ENCODE measurements around the gene FERMT3. TPM values are rescaled to one million over a fixed set of nuclear protein-coding genes. Genes with fewer than 3 reads are reported as not detected.

FERMT3 gene
- total and polyA plus RNA-seq, 2 of the 8 experiments (the other 6 are each of a cell fraction or from before 2014, with no cell fraction given), result 1.4 to 3.7 TPM

DNA sequence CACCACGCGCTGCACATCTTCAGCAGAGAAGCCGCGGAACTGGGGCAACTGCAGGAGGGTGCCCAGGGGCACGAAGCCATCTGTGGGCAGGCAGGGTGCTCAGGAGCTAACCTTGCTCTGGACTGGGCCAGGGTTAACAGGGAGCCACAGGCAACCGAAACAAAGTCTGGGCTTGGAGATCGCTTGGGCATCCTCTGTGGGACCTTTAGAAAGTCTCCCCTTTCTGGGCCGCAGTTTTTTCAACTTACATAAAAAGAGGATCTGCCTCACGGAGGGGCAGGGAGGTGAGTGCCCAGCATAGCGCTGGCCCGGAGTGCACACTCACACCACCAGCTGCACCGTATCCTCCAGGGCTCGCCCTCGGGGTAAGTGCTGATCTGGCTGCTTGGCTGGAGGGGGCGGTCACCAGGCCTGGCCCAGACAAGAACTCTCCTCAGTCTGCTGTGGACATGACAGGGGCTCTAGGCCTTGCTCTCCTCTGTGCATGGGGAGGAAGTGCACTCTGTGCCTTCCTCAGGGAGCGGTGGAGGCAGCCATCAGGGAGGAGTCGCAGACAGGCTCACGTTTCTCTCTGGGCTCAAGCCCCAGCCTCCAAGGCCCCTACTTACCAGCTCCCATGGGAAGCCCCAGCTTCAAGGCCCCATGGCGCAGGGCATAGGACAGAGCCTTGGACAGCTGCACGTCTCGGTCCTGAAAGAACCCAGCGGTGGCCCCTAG is 18.5 kb downstream of the FERMT3 start (continued):
- no peak for TF ChIP-seq POU5F1 (IDR thresholded peaks at IDR 0.05; ENCODE audit: low read depth, low read length)
- no peak for TF ChIP-seq BACH1 (IDR thresholded peaks at IDR 0.05; ENCODE audit: low read length)
- no peak for TF ChIP-seq FOSL1 (IDR thresholded peaks at IDR 0.05; ENCODE audit: insufficient read depth, low read depth, low read length)
- TF ChIP-seq JUN (IDR thresholded peaks at IDR 0.05; ENCODE audit: low read depth, low read length), result no peak
- TF ChIP-seq SP1 (IDR thresholded peaks at IDR 0.05; ENCODE audit: low read depth, low read length), result no peak
- TF ChIP-seq SAP30 (IDR thresholded peaks at IDR 0.05; ENCODE audit: insufficient read depth, insufficient replicate concordance, low read length), result no peak
- no peak for TF ChIP-seq TCF12 (IDR thresholded peaks at IDR 0.05; ENCODE audit: low read depth, low read length)
- no peak for TF ChIP-seq GABPA (IDR thresholded peaks at IDR 0.05; ENCODE audit: borderline replicate concordance, insufficient read depth, low read length)

All from H1 (cell line).